Smooth muscle cell (in vitro differentiated cells): ENCODE measurements around the gene ELL. TPM values are rescaled to one million over a fixed set of nuclear protein-coding genes. Genes with fewer than 3 reads are reported as not detected.

ENCODE experiments used
- DNase-seq: peaks from one replicate; lab custom pipeline; 2025; ENCODE audit not compliant: unreplicated experiment; lab: John Stamatoyannopoulos, UW
- H2AFZ ChIP-seq: fragments of 200-600 bp; sonication (generic); 2 replicates; pipeline ENCODE4 v1.6.0; 2016; ENCODE audit warnings: antibody characterized with exemption, low read depth, mild to moderate bottlenecking
- H3F3A ChIP-seq: fragments of 200-600 bp; sonication (generic); 2 replicates; pipeline ENCODE4 v1.6.0; 2017; ENCODE audit warnings: antibody characterized with exemption, low read depth
- H3K27ac ChIP-seq: fragments of 200-600 bp; sonication (generic); 2 replicates; pipeline ENCODE4 v1.5.1; 2016; ENCODE audit warnings: low read depth, mild to moderate bottlenecking
- H3K27me3 ChIP-seq: fragments of 200-600 bp; sonication (generic); 2 replicates; pipeline ENCODE4 v1.6.1; 2016; ENCODE audit warnings: low read depth, mild to moderate bottlenecking
- H3K36me3 ChIP-seq: fragments of 200-600 bp; sonication (generic); 2 replicates; pipeline ENCODE4 v1.5.1; 2016; ENCODE audit warnings: low read depth
- H3K4me1 ChIP-seq: fragments of 200-600 bp; sonication (generic); 2 replicates; pipeline ENCODE4 v1.5.1; 2016; ENCODE audit warnings: low read depth
- H3K4me2 ChIP-seq: fragments of 200-600 bp; sonication (generic); 2 replicates; pipeline ENCODE4 v1.6.0; 2016; ENCODE audit warnings: mild to moderate bottlenecking
- H3K4me3 ChIP-seq: fragments of 200-600 bp; sonication (generic); 2 replicates; pipeline ENCODE4 v1.5.1; 2016; ENCODE audit warnings: mild to moderate bottlenecking
- H3K79me2 ChIP-seq: fragments of 200-600 bp; sonication (generic); 2 replicates; pipeline ENCODE4 v1.6.0; 2016; ENCODE audit warnings: low read depth, mild to moderate bottlenecking
- H3K9ac ChIP-seq: fragments of 200-600 bp; sonication (generic); 2 replicates; pipeline ENCODE4 v1.6.0; 2016; ENCODE audit warnings: low read depth
- H3K9me3 ChIP-seq: fragments of 200-600 bp; sonication (generic); replicated peaks from 2 replicates; pipeline ENCODE4 v1.5.1; 2016; ENCODE audit warnings: low read depth
- H4K20me1 ChIP-seq: fragments of 200-600 bp; sonication (generic); 2 replicates; pipeline ENCODE4 v1.6.0; 2016; ENCODE audit warnings: low read depth
- WGBS: methylation state at CpG from one replicate; pipeline ENCODE4 v1.1.7; 2016; ENCODE audit warnings: low lambda C conversion rate; 5-methylcytosine and 5-hydroxymethylcytosine counted together
- polyA plus RNA-seq: library from polyadenylated mRNA; unstranded; fragments of >200 nt; fragmentation: Nextera tagmentation; extraction: Ambion mirVana; gene quantifications from 2 replicates; pipeline ENCODE4 v1.2.1, GENCODE V29; 2016
- total RNA-seq: library from RNA; depleted of rRNA; stranded (reverse); fragments of >200 nt; gene quantifications from 2 replicates; pipeline ENCODE4 v1.2.3, GENCODE V29; 2014
- TF ChIP-seq, protein P1 (sequence below): fragments of 200-600 bp; sonication (generic); IDR thresholded peaks from 2 replicates; pipeline ENCODE4 v1.5.1; 2017; ENCODE audit warnings: borderline replicate concordance, mild to moderate bottlenecking, antibody characterized with exemption; ENCODE audit not compliant: insufficient read depth, poor library complexity, severe bottlenecking

ELL gene
- total and polyA plus RNA-seq, 2 experiments from 2014 or later: 12.8 to 15.2 TPM

DNA sequence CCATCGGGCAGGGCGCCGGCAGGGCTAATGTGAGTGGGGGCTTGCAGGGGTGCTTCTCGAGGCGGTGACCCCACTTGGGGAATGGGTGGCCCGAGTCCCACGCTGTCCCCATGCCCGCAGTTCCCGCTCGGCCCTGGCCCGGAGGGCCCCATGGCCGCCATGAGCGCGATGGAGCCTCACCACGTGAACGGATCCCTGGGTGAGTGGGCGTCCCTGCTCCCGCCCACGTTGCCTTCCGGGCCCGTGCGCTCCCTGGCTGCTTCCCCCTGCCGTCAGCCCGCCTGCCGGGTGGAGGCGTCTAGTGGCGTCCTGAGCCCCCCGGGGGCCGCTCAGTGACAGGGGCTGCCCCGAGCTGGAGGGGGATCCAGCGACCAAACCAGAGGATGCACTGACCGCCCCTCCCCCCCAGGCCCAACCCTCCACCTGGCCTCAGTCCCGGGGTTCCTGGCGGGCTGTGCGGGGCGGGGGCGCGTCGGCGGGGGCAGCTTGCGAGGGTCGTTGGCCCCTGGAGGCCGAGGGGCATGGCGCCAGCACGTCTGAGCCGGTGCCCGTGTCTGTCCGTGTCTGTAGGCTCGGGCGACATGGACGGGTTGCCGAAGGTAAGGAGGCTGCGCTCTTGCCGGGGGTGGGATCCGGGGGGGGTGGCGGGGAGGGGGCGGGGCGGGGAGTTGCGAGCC, 88.7 kb downstream of the ELL start:
- Histone ChIP-seq H3K27ac (peak overlapping the region; percentile 46), H3K4me3 (peak overlapping the region; percentile 67), H3K36me3 (no peaks in the 10 kb centered on the region), H3K4me2 (peak overlapping the region; percentile 95), H3F3A (peaks cover 9% of the 10 kb centered on the region), H3K9ac (peak overlapping the region; percentile 68), H3K4me1 (peaks cover 33% of the 10 kb centered on the region), H3K9me3 (no peaks in the 10 kb centered on the region), H2AFZ (no peak overlapping the region), H3K79me2 (peaks cover 7% of the 10 kb centered on the region), H4K20me1 (peaks cover 14% of the 10 kb centered on the region), H3K27me3 (no peaks in the 10 kb centered on the region)
- peak; percentile 27 for DNase-seq
- 13% methylated on average over 49 of the region's 59 CpGs for WGBS
- TF ChIP-seq, protein P1, sequence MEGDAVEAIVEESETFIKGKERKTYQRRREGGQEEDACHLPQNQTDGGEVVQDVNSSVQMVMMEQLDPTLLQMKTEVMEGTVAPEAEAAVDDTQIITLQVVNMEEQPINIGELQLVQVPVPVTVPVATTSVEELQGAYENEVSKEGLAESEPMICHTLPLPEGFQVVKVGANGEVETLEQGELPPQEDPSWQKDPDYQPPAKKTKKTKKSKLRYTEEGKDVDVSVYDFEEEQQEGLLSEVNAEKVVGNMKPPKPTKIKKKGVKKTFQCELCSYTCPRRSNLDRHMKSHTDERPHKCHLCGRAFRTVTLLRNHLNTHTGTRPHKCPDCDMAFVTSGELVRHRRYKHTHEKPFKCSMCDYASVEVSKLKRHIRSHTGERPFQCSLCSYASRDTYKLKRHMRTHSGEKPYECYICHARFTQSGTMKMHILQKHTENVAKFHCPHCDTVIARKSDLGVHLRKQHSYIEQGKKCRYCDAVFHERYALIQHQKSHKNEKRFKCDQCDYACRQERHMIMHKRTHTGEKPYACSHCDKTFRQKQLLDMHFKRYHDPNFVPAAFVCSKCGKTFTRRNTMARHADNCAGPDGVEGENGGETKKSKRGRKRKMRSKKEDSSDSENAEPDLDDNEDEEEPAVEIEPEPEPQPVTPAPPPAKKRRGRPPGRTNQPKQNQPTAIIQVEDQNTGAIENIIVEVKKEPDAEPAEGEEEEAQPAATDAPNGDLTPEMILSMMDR: no peak

DNA sequence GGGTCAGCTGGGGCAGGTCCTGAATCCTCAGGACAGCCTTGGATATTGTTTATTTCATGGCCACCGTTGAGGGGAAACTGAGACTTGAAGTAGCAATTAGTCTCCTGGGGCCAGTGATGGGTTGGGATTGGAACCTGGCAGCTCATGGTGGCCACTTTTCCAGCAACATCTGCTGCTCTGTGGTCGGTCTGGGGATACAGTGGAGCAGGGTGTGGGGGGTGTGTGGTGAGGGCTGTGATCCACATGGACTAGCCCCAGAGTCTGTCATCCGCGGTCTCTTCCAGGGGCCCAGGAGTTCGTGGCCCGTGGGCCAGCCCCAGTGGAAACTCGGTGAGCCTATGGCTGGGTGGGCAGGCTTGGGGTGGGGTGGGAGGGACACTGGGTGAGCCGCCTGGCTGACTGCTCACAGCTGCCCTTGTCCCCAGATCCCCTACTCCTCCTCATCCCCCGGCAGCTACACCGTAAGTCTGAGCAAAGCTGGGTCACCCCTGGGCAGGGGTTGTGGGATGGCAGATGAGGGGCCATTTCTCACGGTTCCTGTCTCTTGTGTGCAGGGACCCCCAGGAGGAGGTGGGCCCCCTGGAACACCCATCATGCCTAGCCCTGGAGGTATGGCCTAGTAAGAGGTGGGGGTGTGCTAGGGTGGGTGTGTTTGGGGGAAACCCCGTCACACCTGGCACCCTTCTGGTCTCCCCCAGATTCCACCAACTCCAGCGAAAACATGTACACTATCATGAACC, 89.4 kb downstream of the ELL start:
- 78% methylated on average over 11 of the region's 13 CpGs for WGBS
- peaks cover 8% of the 10 kb centered on the region for H3F3A ChIP-seq
- TF ChIP-seq, protein P1: no peak
- no peak overlapping the region for H3K27ac ChIP-seq
- peaks cover 31% of the 10 kb centered on the region for H3K4me1 ChIP-seq
- no peaks in the 10 kb centered on the region for H3K27me3 ChIP-seq
- DNase-seq: no peak
- no peak overlapping the region for H3K9ac ChIP-seq
- H3K79me2 ChIP-seq: peaks cover 7% of the 10 kb centered on the region
- H3K9me3 ChIP-seq: no peaks in the 10 kb centered on the region
- H3K4me2 ChIP-seq: peak overlapping the region; percentile 95
- peaks cover 17% of the 10 kb centered on the region for H4K20me1 ChIP-seq
- H3K36me3 ChIP-seq: no peaks in the 10 kb centered on the region
- H3K4me3 ChIP-seq: peak overlapping the region; percentile 67
- H2AFZ ChIP-seq: no peak overlapping the region

DNA sequence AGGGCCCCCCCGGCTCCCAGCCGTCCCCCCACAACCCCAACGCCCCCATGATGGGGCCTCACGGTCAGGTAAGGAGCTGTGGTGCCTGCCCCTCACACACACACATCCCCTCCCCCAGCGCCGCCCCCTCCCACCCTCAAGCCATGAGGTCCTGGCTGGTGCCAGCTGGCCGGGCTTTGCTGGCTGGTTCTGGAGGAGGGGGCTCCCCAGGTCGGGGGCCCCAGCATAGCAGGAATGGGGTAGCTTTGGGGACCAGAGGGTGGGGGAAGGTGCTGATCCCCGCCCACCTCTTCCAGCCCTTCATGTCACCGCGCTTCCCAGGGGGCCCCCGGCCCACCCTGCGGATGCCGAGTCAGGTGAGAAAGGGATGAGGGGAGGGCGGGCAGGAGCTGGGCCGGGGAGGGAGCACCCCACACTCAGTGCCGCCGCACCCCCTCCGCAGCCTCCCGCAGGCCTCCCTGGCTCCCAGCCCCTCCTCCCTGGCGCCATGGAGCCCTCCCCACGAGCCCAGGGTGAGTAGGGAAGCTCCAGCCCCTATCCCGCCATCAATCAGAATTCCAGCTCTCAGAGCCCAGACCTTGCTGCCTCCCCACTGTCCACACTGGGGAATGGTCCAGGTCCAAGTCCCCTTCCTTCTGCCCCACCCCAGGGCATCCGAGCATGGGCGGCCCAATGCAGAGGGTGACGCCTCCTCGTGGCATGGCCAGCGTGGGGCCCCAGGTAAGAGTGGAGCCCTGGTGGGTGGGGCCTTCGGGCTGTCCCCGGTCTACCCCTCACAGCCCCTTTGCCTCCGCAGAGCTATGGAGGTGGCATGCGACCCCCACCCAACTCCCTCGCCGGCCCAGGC, 90.3 kb downstream of the ELL start:
- H3K9me3 ChIP-seq: no peaks in the 10 kb centered on the region
- peaks cover 7% of the 10 kb centered on the region for H3K79me2 ChIP-seq
- H3K36me3 ChIP-seq: no peaks in the 10 kb centered on the region
- H3K4me3 ChIP-seq: no peak overlapping the region
- peaks cover 27% of the 10 kb centered on the region for H3K4me1 ChIP-seq
- H2AFZ ChIP-seq: no peak overlapping the region
- DNase-seq: no peak
- TF ChIP-seq, protein P1: no peak
- no peak overlapping the region for H3K9ac ChIP-seq
- WGBS: 93% methylated on average over 22 of the region's 34 CpGs
- H3K4me2 ChIP-seq: peak overlapping the region; percentile 95
- peaks cover 21% of the 10 kb centered on the region for H4K20me1 ChIP-seq
- no peaks in the 10 kb centered on the region for H3K27me3 ChIP-seq
- peaks cover 8% of the 10 kb centered on the region for H3F3A ChIP-seq
- H3K27ac ChIP-seq: no peak overlapping the region
